ENCODE results near the gene CNOT11. TPM values are rescaled to one million over a fixed set of nuclear protein-coding genes. Genes with fewer than 3 reads are reported as not detected.
"Not testable (repeated sequence)": the region's sequence is repeated elsewhere in the genome, so short reads cannot be mapped to it uniquely, and the experiment has no call there.

The CNOT11 gene
- total RNA-seq, 2 experiments from 2014 or later: 39.4 to 46.8 TPM

- Histone ChIP-seq H3K27ac (ENCODE audit: low read depth in 1 of 2, low read length in 2 of 2) (no peak overlapping the region), H3K27me3 (ENCODE audit: control insufficient read depth in 1 of 2, insufficient read depth in 2 of 2, low read length in 2 of 2) (no peaks in the 10 kb centered on the region), H3K9me3 (ENCODE audit: control insufficient read depth in 1 of 2, insufficient read depth in 1 of 2, low read length in 2 of 2) (no peaks in the 10 kb centered on the region), H3K4me3 (ENCODE audit: low read length) (no peak overlapping the region), H3K4me1 (ENCODE audit: insufficient read depth, low read length) (no peaks in the 10 kb centered on the region), H3K36me3 (ENCODE audit: insufficient read depth, low read length) (no peaks in the 10 kb centered on the region)
- ATAC-seq (ENCODE audit: poor library complexity) (no peak), DNase-seq (no peak)
- Mint-ChIP-seq H3K27ac (no peak overlapping the region), H3K27me3 (no peaks in the 10 kb centered on the region), H3K4me3 (no peak overlapping the region), H3K36me3 (ENCODE audit: low read depth) (no peaks in the 10 kb centered on the region), H3K9me3 (no peaks in the 10 kb centered on the region), H3K4me1 (ENCODE audit: low read depth) (no peaks in the 10 kb centered on the region)
- POLR2A ChIA-PET: interaction anchor here (0.8 to 2.9 kb wide), 2 partner anchors 12 to 121 kb away, joined by 3 to 13 read pairs; partner anchors contain the start of gene CNOT11
- intact Hi-C loops (cut with DNase I, micrococcal nuclease): no loop called here
- CTCF ChIA-PET: no interaction called here
- TF ChIP-seq, protein P1, sequence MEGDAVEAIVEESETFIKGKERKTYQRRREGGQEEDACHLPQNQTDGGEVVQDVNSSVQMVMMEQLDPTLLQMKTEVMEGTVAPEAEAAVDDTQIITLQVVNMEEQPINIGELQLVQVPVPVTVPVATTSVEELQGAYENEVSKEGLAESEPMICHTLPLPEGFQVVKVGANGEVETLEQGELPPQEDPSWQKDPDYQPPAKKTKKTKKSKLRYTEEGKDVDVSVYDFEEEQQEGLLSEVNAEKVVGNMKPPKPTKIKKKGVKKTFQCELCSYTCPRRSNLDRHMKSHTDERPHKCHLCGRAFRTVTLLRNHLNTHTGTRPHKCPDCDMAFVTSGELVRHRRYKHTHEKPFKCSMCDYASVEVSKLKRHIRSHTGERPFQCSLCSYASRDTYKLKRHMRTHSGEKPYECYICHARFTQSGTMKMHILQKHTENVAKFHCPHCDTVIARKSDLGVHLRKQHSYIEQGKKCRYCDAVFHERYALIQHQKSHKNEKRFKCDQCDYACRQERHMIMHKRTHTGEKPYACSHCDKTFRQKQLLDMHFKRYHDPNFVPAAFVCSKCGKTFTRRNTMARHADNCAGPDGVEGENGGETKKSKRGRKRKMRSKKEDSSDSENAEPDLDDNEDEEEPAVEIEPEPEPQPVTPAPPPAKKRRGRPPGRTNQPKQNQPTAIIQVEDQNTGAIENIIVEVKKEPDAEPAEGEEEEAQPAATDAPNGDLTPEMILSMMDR (IDR thresholded peaks at IDR 0.05): no peak
Measured at GRCh38 chr2:101241158-101241557, 11.5 kb upstream of the CNOT11 start.

GRCh38 chr2:101244373-101244772 lies 8.3 kb upstream of the CNOT11 start:
- H3K4me3 Mint-ChIP-seq, POLR2A ChIA-PET: not testable (repeated sequence)

GRCh38 chr2:101244899-101245298 lies 7.8 kb upstream of the CNOT11 start:
- H3K27me3 ChIP-seq (ENCODE audit: control insufficient read depth in 1 of 2, insufficient read depth in 2 of 2, low read length in 2 of 2); H3K27ac ChIP-seq (ENCODE audit: low read depth in 1 of 2, low read length in 2 of 2); ATAC-seq (ENCODE audit: poor library complexity); H3K4me1 Mint-ChIP-seq (ENCODE audit: low read depth); H3K4me1 ChIP-seq (ENCODE audit: insufficient read depth, low read length); H3K9me3 Mint-ChIP-seq; POLR2A ChIA-PET; H3K36me3 ChIP-seq (ENCODE audit: insufficient read depth, low read length); H3K4me3 ChIP-seq (ENCODE audit: low read length); H3K4me3 Mint-ChIP-seq; DNase-seq; intact Hi-C loops (cut with DNase I, micrococcal nuclease); H3K27ac Mint-ChIP-seq; H3K36me3 Mint-ChIP-seq (ENCODE audit: low read depth); H3K9me3 ChIP-seq (ENCODE audit: control insufficient read depth in 1 of 2, insufficient read depth in 1 of 2, low read length in 2 of 2); H3K27me3 Mint-ChIP-seq: not testable (repeated sequence)
- CTCF ChIA-PET: interaction anchor here (1.2 kb wide), 1 partner anchor 29 kb away, joined by 3 read pairs; no protein-coding TSS in a partner anchor

More at GRCh38 chr2:101244373-101244772, 8.3 kb upstream of the CNOT11 start:
- H3K4me3 ChIP-seq (ENCODE audit: low read length); H3K36me3 Mint-ChIP-seq (ENCODE audit: low read depth); H3K27me3 ChIP-seq (ENCODE audit: control insufficient read depth in 1 of 2, insufficient read depth in 2 of 2, low read length in 2 of 2); H3K27ac Mint-ChIP-seq; H3K9me3 Mint-ChIP-seq; H3K4me1 ChIP-seq (ENCODE audit: insufficient read depth, low read length); DNase-seq; ATAC-seq (ENCODE audit: poor library complexity); H3K4me1 Mint-ChIP-seq (ENCODE audit: low read depth); intact Hi-C loops (cut with DNase I, micrococcal nuclease); H3K36me3 ChIP-seq (ENCODE audit: insufficient read depth, low read length); H3K9me3 ChIP-seq (ENCODE audit: control insufficient read depth in 1 of 2, insufficient read depth in 1 of 2, low read length in 2 of 2); H3K27ac ChIP-seq (ENCODE audit: low read depth in 1 of 2, low read length in 2 of 2); H3K27me3 Mint-ChIP-seq: not testable (repeated sequence)
- CTCF ChIA-PET: interaction anchor here (1.2 kb wide), 1 partner anchor 30 kb away, joined by 3 read pairs; no protein-coding TSS in a partner anchor

DNA sequence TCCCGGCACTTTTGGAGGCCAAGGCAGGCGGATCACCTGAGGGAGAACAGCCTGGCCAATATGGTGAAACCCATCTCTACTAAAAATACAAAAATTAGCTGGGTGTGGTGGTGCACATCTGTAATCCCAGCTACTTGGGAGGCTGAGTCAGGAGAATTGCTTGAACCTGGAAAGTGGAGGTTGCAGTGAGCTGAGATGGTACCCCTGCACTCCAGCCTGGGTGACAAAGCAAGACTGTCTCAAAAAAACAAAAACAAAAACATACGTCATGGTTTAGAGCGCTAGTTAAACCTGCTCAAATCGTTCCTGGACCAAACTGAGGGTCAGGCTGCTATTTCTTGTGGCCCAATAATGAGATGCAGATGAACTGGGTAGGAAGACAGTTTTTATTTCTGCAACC lies 7.2 kb upstream of the CNOT11 start:
- H3K4me1 Mint-ChIP-seq (ENCODE audit: low read depth); H3K27me3 ChIP-seq (ENCODE audit: control insufficient read depth in 1 of 2, insufficient read depth in 2 of 2, low read length in 2 of 2); H3K36me3 Mint-ChIP-seq (ENCODE audit: low read depth); H3K27ac ChIP-seq (ENCODE audit: low read depth in 1 of 2, low read length in 2 of 2); H3K9me3 ChIP-seq (ENCODE audit: control insufficient read depth in 1 of 2, insufficient read depth in 1 of 2, low read length in 2 of 2); H3K27me3 Mint-ChIP-seq; H3K9me3 Mint-ChIP-seq; DNase-seq; H3K27ac Mint-ChIP-seq; H3K4me1 ChIP-seq (ENCODE audit: insufficient read depth, low read length); ATAC-seq (ENCODE audit: poor library complexity); POLR2A ChIA-PET; H3K4me3 ChIP-seq (ENCODE audit: low read length); H3K4me3 Mint-ChIP-seq; H3K36me3 ChIP-seq (ENCODE audit: insufficient read depth, low read length); intact Hi-C loops (cut with DNase I, micrococcal nuclease): not testable (repeated sequence)
- CTCF ChIA-PET: interaction anchor here (1.2 kb wide), 1 partner anchor 29 kb away, joined by 3 read pairs; no protein-coding TSS in a partner anchor

DNA sequence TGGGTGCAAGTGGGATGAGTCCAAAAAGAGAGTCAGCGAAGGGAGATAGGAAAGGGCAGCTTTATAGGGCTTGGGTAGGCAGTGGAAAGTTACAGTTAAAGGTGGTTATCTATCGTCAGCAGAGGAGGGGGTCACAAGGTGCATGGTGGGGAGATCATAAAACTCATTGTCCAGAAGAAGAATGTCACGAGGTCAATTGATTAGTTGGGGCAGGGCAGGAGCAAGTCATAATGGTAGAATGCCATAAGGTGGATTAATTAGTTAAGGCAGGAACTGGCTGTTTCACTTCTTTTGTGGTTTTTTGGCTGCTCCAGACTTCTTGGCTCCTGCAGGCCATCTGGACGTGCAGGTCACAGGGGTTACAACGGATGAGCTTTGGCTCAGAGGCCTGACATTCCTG lies 3.9 kb upstream of the CNOT11 start:
- POLR2A ChIA-PET; H3K9me3 Mint-ChIP-seq; intact Hi-C loops (cut with DNase I, micrococcal nuclease); H3K27me3 ChIP-seq (ENCODE audit: control insufficient read depth in 1 of 2, insufficient read depth in 2 of 2, low read length in 2 of 2); CTCF ChIA-PET; H3K4me3 ChIP-seq (ENCODE audit: low read length); H3K27ac Mint-ChIP-seq; H3K27me3 Mint-ChIP-seq; H3K27ac ChIP-seq (ENCODE audit: low read depth in 1 of 2, low read length in 2 of 2); ATAC-seq (ENCODE audit: poor library complexity); H3K9me3 ChIP-seq (ENCODE audit: control insufficient read depth in 1 of 2, insufficient read depth in 1 of 2, low read length in 2 of 2); H3K36me3 ChIP-seq (ENCODE audit: insufficient read depth, low read length); DNase-seq; H3K4me3 Mint-ChIP-seq: not testable (repeated sequence)
- Mint-ChIP-seq H3K36me3 (ENCODE audit: low read depth) (peaks cover 12% of the 10 kb centered on the region), H3K4me1 (ENCODE audit: low read depth) (peaks cover 23% of the 10 kb centered on the region)
- H3K4me1 ChIP-seq (ENCODE audit: insufficient read depth, low read length): peaks cover 16% of the 10 kb centered on the region
